DMS79 treated with DMSO at 0.1 percent for 48 hours (cell line): ENCODE measurements around the gene INHBB.

Experiments used
- DNase-seq: peaks from one replicate; lab custom pipeline; 2025; lab: John Stamatoyannopoulos, UW

Gene INHBB

DNA sequence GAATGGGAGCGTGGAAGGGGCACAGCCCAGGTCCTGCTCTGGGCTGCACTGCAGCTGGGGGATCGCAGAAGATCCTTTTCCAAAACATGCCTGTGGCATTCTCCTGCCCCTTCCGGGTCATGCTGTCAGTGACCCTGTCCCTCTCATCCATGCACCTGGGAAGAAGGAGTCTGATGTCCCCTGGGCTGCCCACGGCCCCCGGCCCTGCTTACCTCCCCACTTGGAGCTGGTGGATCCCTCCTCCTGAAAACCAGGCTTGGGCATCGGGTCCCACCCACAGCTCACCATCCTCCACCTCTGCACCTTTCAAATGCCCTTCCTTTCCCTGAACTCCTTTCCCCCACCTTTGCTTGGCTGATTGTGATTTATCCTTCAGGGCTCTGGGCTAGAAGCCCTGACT lies 11.8 kb downstream of the INHBB start:
- DNase-seq, result no peak

DNA sequence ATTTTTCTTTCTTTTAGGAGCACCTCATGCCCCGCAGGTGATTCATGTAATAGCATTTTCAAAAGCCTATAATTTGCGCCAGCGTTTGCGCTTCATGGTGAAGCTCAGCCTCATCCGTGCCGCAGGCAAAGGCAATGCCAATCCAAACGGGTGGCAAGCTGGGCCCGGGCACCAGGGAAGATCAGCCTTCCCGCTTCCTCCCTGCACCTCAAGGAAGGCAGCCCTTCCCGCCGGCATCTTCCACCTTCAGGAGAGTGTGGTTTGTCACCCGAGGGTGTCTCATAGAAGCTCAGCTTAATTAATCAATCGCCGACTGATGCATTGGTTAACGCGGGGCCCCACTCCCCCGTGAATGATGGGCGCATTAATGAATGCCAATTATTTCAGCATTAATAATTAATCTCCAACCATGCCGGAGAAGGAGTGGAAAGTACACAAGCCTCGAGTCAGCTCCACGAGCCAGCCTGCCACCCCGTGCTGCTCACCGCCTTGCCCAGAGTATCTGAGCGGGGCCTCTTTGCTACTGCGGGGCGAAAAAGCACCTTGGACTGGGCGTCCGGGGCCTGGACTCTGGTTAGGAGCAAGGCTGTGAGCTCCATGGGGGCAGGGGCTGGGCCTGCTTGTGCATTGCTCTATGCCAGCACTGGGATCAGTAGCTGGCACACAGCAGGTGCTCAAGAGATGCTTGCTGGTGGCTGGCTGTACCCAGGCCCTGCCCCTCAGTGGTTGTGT lies 13.0 kb downstream of the INHBB start:
- DNase-seq, result no peak

DNA sequence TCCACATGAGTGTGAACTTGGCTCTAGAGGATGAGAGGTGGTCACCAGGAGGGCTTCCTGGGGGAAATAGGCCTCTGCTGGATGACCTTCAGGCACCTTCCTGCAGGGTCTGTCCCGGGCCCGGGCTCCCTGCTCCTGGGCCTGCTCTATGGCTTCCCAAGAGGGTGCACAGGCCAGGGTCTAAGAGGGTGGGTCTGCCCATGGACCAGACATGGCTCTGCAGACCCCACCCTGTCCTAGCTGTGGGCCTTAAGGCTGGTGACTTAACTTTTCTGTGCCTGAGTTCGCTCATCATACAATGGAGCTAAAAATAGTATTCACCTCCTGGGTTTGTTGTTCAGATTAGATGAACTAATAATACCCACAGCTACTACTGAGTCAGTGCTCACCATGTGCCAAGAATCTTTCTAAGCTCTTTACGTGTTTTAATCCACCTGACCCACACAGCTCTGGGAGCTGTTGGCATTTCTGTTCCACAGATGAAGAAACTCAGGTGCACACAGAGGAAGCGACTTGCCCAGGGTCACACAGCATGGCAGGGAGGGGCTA lies 14.4 kb downstream of the INHBB start:
- no peak for DNase-seq

DNA sequence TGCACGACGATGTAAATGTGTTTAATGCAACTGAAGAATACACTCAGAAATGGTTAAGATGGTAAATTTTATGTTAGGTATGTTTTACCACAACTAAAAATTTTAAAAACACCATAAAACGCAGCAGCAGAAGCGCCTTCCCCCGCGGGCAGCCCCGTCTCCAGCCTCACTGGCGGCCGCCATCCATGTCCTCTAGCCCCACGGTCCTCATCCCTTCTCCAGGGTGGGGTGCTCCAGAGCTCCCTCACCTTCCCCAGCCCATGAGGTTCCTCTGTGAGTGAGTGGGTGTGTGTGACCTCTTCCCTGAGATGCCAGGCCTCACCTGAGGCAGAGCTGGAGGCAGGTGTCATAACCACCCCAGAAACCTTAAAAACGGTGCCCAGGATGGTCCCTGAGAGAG lies 17.0 kb downstream of the INHBB start:
- no peak for DNase-seq

DNA sequence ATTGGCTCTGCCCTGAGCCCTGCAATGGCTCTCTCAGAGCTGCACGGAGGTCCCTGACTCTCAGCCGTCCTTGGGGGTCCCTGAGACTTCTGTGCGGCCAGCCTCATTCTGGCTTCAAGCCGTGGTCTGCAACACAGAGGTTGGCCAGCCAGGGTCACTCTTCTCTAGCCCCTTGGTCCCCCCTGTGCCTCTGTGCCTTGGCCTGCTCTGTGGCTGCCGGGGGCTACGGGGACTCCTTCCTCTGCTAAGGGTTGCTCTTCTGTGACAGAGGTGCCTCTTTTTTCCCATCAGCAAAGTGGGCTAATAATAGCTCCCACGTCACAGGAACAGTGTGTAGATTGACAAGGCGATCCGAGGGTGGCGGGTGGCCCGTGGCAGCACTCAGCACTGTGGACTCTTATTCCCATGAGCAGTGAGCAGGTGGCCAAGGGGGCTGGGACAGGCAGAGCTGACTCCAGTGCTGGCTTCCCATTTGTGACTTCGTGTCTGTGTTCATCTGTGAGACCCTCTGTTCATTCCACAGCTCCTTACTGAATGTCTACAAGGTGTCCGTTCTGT lies 19.4 kb downstream of the INHBB start:
- no peak for DNase-seq

DNA sequence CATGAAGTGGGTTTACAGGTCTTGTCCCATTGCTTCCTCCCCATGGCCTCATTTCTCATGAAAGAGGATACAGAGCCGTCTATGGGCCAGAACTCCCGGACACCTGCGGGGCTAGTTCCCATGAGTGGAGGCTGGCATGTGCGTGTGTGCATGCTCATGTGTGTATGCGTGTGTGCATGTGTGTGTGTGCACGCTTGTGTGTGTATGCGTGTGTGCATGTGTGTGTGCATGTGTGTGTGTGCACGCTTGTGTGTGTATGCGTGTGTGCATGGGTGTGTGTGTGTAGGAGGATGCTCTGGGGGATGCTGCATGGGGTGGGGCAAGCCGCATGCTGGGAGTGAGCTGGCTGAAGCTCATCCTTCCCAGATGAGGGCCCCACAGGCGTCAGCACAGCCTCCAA lies 20.8 kb downstream of the INHBB start:
- DNase-seq, result no peak

DNA sequence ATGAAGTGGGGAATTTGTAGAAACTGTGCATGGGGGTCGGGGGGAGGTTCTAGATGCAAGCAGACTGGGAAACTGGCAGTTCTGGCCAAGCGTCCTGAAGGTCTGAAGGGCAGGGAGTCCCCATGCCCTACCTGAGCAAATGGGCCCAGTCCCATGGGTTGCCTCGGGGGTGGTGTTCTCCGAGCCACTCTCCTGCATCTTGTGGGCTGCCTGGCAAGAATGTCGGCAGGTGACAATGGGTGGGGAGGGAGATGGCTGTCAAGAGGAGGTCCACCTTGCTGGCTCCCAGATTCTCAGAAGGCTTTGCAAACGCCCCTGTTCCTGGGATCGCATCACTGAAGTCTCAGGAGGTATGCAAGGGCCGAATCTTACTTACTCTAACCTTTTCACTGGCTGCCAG lies 21.3 kb downstream of the INHBB start:
- DNase-seq, result no peak

DNA sequence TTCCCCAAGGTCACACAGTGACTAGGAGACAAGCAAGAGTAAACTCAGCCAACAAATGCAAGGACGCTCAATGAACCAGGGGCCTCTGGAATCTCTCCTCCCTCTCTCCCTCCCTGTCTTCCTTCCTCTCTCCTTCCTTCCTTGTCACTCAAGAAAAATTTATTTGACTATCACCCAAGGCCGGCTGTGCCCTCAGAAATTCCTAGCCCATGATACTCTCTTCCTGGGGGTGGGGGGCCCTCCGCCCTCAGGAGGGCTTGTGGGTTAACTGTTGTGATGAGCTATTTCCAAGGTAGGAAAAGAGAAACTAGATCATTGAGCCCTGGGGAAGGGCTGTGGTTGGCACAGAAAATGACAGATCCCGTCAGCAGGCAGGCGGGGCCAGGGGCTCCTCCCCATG lies 21.7 kb downstream of the INHBB start:
- no peak for DNase-seq

DNA sequence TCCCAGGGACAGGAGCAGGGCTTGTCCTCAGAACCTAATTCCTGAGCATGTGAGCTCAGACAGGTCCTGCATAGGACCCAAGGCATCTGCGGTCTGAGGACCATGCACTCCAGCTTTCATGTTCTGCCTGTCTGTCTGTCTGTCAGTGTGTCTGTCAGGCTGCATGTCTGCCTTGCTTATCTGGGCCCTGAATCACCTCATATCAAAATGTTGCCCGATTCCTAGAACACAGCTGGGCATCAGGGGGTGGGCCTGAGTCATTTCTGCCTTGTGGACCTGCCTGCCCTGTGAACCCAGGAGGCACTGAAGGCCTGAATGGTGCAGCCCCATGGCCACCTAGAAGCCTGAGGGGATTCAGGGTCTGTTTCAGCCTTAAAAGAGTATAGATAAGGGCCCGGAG lies 22.1 kb downstream of the INHBB start:
- no peak for DNase-seq

DNA sequence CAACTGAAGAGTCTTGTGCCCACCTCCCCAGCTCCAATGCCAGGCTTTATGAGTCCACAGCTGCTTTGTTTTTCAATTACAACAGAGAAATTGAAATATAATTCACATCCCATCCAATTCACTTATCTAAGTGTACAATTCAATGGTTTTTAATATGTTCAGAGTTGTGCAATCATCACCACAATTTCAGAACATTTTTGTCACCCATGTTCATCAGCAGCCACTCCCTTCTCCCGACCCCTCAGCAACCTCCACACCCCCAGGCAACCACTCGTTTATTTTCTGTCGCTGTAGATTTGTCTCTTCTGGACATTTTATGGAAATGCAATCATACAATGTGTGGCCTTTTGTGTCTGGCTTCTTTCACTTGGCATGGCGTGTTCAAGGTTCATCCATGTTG lies 23.3 kb downstream of the INHBB start:
- no peak for DNase-seq

DNA sequence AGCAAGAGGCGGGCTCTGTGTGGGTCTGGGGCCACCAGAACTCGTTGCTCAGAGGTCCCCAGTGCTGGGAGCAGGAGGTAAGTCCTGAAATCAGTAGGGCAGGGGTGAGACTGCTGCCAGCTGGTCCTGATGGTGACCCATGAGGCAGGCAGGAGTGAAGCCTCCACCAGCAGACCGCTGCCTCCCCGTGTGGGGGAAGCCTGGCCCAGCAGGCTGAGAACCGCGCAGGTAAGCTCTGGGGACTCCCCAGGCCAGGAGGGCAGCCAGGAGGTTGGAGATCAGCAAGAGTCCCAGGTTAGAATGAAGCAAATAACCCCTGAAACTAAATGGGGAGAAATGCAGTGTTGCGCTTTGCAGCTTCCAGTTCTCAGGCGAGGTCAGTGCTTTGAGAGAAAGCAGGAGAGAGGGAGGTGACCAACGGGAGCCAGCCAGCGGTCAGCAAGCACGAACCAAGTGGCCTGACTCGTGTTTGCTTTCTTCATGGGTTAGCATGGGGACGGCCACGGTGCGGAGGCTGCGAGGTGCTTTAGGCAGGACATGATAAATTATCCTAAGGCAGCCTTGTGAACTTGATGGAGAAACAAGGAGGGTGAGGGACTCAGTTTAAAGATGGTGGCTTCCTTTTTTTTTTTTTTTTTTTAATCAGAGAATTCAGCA lies 26.2 kb downstream of the INHBB start:
- DNase-seq, result no peak

DNA sequence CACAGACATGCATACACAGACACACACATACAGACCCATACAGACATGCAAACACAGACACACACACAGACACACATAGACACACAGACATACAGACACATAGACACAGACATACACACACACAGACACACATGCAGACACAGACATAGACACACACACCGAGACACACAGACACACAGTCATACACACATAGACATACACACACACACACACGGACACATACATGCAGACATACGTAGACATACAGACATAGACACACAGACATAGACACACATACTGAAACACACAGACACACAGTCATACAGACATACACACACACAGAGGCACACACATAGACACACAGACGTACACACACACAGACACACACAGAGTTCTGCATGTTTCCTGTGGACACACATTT lies 26.9 kb downstream of the INHBB start:
- no peak for DNase-seq

DNA sequence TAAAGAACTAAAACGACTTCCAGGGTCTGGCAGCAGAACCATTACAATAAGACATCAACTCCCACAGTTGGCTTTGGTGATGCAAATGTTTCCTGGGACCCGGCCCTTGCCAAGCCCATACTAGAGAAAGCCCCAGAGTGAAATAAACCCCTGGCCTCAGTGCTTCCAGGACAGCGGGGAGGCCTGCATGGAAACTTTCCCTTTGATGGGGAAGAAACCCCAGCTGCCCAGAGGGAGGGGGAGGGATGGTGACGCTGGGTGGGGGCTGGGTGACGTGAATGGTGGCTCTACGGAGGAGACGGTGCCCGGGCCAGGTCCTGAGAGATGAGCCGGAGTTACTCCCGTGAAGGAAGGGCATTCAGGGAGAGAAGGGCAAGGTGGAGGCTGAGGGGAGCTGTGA lies 27.5 kb downstream of the INHBB start:
- no peak for DNase-seq

DNA sequence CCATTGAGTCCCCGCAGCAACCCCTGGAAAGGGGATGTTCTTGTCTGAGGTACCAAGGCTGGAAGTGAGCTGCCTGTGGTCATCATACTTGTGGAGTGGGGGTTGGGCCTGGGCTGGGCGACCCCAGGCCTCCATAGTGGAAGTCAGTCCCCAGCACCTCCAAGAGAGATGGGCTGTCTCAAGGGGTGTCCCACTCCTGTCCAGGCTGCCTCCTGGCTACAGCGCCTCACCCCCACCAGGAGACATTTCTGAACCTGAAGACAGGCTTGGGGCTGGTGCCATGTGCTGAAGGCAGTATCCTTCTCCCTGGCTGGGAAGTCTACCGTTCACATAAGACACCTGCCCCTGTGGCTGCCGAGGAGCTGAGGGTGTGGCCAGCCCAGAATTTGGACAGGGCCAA lies 28.9 kb downstream of the INHBB start:
- no peak for DNase-seq

DNA sequence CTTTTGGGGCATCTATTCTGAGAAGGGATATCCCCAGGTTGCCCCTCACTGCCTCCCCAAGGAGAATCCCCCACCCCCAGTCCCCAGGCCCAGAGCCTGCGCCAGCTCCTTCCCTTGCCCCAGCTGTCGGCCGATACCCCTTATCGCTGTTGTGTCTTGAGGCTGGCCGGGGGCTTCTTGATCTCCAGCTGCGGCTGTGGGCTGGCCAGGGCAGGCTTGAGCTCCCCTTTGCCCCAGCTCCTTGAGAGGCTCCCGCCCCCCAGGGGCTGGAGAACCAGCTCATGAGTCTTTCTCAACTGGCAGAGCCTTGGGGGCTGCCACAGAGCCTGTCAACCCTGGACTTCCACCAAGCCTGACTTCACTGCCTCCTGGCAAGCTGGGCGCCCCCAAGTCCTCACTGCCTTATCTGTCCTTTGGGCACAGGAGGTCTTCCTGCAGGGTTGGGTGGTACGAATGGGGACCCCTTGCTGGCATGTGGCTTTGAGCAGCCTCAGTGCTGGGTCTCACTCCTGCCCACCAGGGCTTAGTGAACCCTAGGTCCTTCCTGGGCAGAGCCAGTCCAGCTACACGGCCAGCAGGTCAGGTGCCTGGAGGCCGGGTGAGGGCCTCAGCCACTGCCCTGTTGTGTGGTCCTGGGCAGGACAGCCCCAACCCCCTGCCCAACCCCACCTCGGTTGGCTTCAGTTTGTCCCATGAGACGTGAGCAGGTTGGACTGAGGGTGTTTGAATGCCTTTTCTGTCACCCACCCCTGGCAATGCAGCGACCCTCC lies 29.5 kb downstream of the INHBB start:
- DNase-seq, result no peak

DNA sequence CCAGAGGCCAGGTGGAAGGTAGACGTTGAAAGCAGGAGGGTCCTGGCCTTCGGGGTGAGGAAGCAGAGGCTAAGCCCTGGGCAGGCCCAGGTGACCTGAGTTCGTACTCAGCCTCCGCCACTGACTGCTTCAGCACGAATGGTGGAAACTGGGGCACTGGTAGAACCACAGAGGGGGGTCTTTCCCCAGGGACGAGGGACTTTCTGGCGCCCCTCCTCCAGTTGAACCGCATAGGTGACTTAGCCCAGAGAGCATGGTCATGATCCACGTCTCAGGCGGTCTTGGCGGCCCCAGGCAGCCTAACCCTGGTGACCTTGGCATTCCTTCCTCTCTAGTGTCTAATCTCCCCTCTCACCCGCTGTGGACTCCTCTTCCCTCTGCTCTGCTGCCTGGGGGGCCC lies 30.2 kb downstream of the INHBB start:
- DNase-seq, result no peak

DNA sequence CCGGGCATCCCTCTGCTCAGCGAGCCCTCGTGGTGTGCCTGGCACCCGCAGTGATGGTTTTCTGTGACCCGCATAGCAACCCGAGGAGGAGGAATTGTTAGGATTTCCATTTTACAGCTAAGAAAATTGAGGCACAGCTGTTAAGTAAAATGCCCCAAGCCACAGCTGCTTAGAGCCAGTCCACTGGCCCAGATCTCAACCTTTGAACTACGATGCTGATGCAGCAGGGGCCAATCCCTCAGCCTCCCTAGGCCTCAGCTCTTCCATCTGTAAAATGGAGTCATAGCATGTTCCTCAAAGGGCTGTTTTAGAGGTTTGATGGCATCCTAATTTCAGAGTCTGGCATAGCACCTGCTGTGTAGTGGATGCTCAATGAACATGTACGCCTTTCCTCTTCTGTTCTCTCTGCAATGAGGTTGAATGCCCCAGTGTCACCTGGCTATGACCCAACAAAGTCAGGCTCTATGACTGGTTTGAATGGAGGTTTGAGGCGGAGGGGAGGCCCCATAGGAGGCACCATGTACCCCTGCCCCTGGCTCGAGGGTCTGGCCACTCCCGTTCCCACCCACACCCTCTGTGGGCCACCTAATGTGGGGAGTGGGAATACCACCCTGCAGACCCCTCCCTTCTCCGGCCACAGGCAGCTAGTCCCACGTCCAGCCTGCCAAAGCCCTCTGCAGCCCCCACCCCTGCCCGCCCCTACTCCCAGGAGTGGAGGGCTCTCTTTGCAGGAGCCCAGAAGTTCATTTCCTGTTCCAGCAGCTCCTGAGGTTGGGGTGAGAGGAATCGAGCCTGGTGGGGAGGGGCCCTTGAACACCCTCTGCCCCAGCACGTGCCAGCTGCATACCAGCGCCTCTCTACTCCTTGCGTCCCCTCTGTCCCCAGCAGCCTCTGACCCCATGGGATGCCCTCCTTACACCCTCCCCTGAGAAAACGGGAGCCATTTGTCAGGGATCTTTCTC lies 31.0 kb downstream of the INHBB start:
- no peak for DNase-seq

DNA sequence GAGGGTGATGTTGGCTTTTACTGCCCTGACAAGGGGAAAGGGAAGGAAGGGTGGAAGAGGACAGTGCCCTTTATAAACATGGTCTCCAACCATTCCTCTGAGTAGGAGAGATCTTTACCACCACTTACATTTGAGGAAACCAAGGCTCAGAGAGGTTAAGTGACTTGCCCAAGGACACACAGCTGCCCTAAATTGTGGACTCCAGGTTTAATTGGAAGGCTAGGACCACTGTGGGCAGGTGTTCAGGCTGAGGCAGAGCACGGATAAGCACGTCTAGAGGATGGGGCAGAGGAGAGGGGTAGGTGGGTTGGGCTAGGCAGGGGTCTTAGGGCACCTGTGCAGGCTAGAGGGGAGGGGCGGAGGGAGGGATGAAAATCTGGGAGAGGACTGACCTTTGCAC lies 32.7 kb downstream of the INHBB start:
- no peak for DNase-seq

DNA sequence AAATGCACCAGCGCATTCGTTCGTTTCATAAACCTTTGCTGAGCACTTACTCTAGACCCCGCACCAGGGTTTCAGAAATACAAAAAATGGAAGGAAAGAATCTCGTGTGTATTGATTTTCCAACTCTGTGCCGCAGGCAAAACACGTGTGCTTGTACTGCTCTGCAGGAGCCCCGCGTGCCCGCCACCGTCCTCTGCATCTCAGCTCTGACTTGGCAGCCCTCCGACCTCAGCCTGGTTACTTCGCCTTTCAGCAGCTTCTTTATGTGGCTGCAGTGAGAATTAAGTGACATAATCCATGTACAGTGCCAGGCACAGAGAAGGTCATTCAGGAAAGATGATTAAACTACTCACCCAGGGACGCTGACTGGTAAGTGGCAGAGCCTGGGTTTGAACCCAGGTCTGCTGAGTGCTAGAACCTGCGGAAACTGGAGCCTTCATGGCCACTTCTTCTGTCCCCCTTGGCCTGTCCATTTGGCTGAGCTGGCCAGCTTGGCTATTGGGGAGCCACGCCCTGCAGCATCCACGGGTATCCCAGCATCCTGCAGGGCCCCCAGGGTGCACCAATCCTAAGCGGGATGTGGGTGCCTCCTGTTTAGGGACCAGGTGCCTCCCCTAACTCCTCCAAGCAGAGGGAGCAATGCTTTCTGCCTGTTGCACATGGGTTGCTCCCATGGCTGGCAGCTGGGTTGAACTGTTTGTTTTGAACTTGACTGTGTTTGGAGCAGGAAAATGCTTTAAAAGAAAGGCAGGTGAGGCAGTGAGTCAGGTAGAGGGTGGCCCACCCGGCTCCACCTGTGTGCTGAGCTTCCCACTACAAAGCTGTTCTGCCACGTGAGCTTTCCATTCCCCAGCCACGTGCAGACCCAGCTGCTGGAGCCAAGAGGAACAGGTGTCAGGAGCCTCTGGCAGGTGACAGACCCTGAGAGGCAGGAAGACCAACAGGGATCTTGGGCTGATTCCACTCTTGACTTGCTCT lies 34.3 kb downstream of the INHBB start:
- peak; percentile 89 for DNase-seq

DNA sequence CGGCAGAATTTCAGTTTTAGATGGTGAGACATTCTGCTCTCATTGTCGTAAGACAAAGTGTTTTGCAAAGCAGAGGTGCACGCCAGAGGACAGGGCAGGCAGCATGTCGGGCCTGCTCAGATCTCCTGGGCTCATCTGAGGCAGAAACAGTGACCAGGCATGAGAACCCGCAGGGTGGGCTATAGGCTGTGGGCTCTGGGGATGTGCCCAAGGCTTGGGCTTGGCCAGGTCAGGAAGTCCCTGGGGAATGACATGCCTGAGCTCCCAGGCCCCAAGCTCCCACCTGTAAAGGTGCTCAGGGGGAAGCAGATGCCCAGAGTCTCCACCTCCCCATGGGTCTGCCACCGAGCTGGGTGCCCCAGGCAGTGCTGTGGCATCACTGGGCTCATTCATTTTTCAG lies 35.3 kb downstream of the INHBB start:
- DNase-seq, result no peak
